GM12891 (cell line): ENCODE results near the gene THEM4.
"Not testable (repeated sequence)": the region's sequence is repeated elsewhere in the genome, so short reads cannot be mapped to it uniquely, and the experiment has no call there.

Source experiments
- POLR2AphosphoS5 ChIP-seq: IDR thresholded peaks from 2 replicates; pipeline ENCODE4 v1.6.1; 2011; ENCODE audit warnings: low read depth, low read length, control low read depth
- TAF1 ChIP-seq: IDR thresholded peaks from 2 replicates; pipeline ENCODE4 v1.6.1; 2011; ENCODE audit warnings: low read depth, low read length, control low read depth

- not testable (repeated sequence) for TF ChIP-seq POLR2AphosphoS5, TAF1
These were observed 36.5 kb downstream of the THEM4 start for GRCh38 chr1:151872776-151873175.
